ENCODE measurements around the gene TMEM129.

GRCh38 chr4:1744552-1744951 lies 23.4 kb upstream of the TMEM129 start:
- no peak for TF ChIP-seq CTCF (conservative IDR thresholded peaks at IDR 0.05 in 1 of 2, IDR thresholded peaks at IDR 0.05 in 1 of 2; ENCODE audit: low read depth in 1 of 2, low read length in 2 of 2)
- TF ChIP-seq EZH2 (IDR thresholded peaks at IDR 0.05; ENCODE audit: low read length, missing control alignments) = no peak
